Esophagus muscularis mucosa (tissue), 4 donors: Measurements from ENCODE around the gene ST6GALNAC3.

ENCODE experiments used
- EP300 ChIP-seq: sonication (generic); formaldehyde crosslinking; IDR thresholded peaks from one replicate; pipeline ENCODE4 v1.6.1; 2017; ENCODE audit warnings: antibody characterized with exemption
- POLR2A ChIP-seq: fragments of 450-650 bp; IDR thresholded peaks from one replicate; pipeline ENCODE4 v1.6.1; 2017; ENCODE audit warnings: antibody characterized with exemption, moderate library complexity, mild to moderate bottlenecking, low read depth
- POLR2AphosphoS5 ChIP-seq, 2 donors: sonication (generic); formaldehyde crosslinking; IDR thresholded peaks; one replicate each; pipeline ENCODE4 v1.6.1; 2017; ENCODE audit warnings: antibody characterized with exemption in 2 of 2
- TF ChIP-seq, protein P1 (sequence below), 3 experiments: fragments of 200-600 bp in 2 of 3; fragments of 450-650 bp in 1 of 3; sonication (generic) in 2 of 3; IDR thresholded peaks; one replicate each; pipeline ENCODE4 v1.5.1; 2017 to 2019; ENCODE audit warnings: antibody characterized with exemption in 3 of 3, mild to moderate bottlenecking in 2 of 3, moderate library complexity in 1 of 3

DNA sequence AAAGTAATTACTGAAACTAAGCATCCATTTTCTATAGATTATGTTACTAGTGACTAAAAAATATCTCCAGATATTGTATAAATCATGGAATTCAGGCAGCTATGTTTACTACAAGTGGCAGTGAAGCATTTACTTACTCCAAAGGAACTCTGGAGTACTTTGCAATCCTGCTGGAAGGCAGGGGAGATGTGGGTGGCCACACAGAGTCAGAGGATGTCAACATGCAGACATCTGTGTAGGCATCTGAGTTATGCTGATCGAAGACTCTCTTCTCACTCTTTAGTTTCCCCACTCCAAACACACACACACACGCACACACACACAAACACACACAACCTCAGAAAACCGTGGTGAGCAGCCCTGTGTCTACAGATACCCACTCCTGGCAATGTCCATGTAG lies 112.9 kb downstream of the ST6GALNAC3 start:
- TF ChIP-seq EP300 (no peak), POLR2A (no peak), POLR2AphosphoS5 (IDR thresholded peaks at IDR 0.05) (no peak)
- TF ChIP-seq, protein P1, sequence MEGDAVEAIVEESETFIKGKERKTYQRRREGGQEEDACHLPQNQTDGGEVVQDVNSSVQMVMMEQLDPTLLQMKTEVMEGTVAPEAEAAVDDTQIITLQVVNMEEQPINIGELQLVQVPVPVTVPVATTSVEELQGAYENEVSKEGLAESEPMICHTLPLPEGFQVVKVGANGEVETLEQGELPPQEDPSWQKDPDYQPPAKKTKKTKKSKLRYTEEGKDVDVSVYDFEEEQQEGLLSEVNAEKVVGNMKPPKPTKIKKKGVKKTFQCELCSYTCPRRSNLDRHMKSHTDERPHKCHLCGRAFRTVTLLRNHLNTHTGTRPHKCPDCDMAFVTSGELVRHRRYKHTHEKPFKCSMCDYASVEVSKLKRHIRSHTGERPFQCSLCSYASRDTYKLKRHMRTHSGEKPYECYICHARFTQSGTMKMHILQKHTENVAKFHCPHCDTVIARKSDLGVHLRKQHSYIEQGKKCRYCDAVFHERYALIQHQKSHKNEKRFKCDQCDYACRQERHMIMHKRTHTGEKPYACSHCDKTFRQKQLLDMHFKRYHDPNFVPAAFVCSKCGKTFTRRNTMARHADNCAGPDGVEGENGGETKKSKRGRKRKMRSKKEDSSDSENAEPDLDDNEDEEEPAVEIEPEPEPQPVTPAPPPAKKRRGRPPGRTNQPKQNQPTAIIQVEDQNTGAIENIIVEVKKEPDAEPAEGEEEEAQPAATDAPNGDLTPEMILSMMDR (IDR thresholded peaks at IDR 0.05): no peak
